Measurements from ENCODE around the gene FJX1. TPM values are rescaled to one million over a fixed set of nuclear protein-coding genes. Genes with fewer than 3 reads are reported as not detected.
A peak's percentile ranks its signal among the peaks of the same experiment; 100 is the strongest.

The FJX1 gene
- total RNA-seq, 1 experiment from 2014 or later: 8.3 TPM

DNA sequence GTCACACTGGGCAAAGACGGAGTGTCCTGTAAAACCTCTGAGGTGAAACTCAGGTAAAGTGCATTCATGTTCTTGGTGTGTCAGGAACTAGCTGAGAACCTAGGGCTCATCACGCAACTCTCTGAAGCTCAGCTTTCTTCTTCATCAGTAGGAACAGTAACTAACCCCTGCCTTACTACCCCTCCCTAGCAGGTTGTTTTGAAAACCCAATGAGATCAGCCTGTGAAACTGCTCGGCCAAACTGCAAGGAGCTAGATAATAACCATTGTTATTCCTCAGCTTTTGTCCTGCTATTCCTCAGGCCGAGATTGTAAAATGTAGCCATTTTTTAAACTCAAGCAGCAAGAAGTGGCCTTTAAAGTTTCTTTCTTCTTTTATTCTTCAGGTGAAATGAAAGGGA lies 9.8 kb upstream of the FJX1 start:
- Mint-ChIP-seq H3K4me3 (no peak overlapping the region), H3K36me3 (no peaks in the 10 kb centered on the region), H3K27ac (no peak overlapping the region), H3K27me3 (ENCODE audit: low read depth) (peaks cover 21% of the 10 kb centered on the region), H3K4me1 (peaks cover 13% of the 10 kb centered on the region), H3K9me3 (no peaks in the 10 kb centered on the region)
- TF ChIP-seq CDX4 (CRISPR knock-in tag; IDR thresholded peaks at IDR 0.05; ENCODE audit: borderline replicate concordance) (no peak), NFE2L1 (CRISPR knock-in tag; IDR thresholded peaks at IDR 0.05) (no peak), NFATC4 (CRISPR knock-in tag; IDR thresholded peaks at IDR 0.05) (no peak), HMGXB4 (CRISPR knock-in tag; IDR thresholded peaks at IDR 0.05) (no peak), NR1H2 (CRISPR knock-in tag; IDR thresholded peaks at IDR 0.05) (no peak), ZNF671 (CRISPR knock-in tag; IDR thresholded peaks at IDR 0.05) (no peak)
- TF ChIP-seq, protein P1, sequence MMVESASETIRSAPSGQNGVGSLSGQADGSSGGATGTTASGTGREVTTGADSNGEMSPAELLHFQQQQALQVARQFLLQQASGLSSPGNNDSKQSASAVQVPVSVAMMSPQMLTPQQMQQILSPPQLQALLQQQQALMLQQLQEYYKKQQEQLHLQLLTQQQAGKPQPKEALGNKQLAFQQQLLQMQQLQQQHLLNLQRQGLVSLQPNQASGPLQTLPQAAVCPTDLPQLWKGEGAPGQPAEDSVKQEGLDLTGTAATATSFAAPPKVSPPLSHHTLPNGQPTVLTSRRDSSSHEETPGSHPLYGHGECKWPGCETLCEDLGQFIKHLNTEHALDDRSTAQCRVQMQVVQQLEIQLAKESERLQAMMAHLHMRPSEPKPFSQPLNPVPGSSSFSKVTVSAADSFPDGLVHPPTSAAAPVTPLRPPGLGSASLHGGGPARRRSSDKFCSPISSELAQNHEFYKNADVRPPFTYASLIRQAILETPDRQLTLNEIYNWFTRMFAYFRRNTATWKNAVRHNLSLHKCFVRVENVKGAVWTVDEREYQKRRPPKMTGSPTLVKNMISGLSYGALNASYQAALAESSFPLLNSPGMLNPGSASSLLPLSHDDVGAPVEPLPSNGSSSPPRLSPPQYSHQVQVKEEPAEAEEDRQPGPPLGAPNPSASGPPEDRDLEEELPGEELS (CRISPR knock-in tag; IDR thresholded peaks at IDR 0.05): no peak
- POLR2A ChIA-PET: no interaction called here
- DNase-seq (ENCODE audit: low spot score) (no peak), ATAC-seq (peak; percentile 60; the same call in 1 of the 2 replicates)
- CTCF ChIA-PET: interaction anchor here (1.0 to 1.4 kb wide), 5 partner anchors 102 to 657 kb away, joined by 3 to 12 read pairs (median 3); no protein-coding TSS in a partner anchor

- Mint-ChIP-seq H3K4me1 (peaks cover 13% of the 10 kb centered on the region), H3K4me3 (no peak overlapping the region), H3K36me3 (no peaks in the 10 kb centered on the region), H3K27ac (no peak overlapping the region), H3K27me3 (ENCODE audit: low read depth) (peaks cover 21% of the 10 kb centered on the region), H3K9me3 (no peaks in the 10 kb centered on the region)
- CTCF ChIA-PET: interaction anchor here (1.2 to 2.9 kb wide), 5 partner anchors 122 to 883 kb away, joined by 3 to 19 read pairs (median 4); no protein-coding TSS in a partner anchor
- ATAC-seq: no peak
- POLR2A ChIA-PET: no interaction called here
- no peak for TF ChIP-seq USF2 (CRISPR knock-in tag; IDR thresholded peaks at IDR 0.05)
- TF ChIP-seq MXD4 (CRISPR knock-in tag; IDR thresholded peaks at IDR 0.05; ENCODE audit: borderline replicate concordance): no peak
- no peak for TF ChIP-seq NR2C2 (CRISPR knock-in tag; IDR thresholded peaks at IDR 0.05)
- TF ChIP-seq, protein P2, sequence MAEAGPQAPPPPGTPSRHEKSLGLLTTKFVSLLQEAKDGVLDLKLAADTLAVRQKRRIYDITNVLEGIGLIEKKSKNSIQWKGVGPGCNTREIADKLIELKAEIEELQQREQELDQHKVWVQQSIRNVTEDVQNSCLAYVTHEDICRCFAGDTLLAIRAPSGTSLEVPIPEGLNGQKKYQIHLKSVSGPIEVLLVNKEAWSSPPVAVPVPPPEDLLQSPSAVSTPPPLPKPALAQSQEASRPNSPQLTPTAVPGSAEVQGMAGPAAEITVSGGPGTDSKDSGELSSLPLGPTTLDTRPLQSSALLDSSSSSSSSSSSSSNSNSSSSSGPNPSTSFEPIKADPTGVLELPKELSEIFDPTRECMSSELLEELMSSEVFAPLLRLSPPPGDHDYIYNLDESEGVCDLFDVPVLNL (CRISPR knock-in tag; IDR thresholded peaks at IDR 0.05; ENCODE audit: borderline replicate concordance, low read depth): no peak
- TF ChIP-seq, protein P3, sequence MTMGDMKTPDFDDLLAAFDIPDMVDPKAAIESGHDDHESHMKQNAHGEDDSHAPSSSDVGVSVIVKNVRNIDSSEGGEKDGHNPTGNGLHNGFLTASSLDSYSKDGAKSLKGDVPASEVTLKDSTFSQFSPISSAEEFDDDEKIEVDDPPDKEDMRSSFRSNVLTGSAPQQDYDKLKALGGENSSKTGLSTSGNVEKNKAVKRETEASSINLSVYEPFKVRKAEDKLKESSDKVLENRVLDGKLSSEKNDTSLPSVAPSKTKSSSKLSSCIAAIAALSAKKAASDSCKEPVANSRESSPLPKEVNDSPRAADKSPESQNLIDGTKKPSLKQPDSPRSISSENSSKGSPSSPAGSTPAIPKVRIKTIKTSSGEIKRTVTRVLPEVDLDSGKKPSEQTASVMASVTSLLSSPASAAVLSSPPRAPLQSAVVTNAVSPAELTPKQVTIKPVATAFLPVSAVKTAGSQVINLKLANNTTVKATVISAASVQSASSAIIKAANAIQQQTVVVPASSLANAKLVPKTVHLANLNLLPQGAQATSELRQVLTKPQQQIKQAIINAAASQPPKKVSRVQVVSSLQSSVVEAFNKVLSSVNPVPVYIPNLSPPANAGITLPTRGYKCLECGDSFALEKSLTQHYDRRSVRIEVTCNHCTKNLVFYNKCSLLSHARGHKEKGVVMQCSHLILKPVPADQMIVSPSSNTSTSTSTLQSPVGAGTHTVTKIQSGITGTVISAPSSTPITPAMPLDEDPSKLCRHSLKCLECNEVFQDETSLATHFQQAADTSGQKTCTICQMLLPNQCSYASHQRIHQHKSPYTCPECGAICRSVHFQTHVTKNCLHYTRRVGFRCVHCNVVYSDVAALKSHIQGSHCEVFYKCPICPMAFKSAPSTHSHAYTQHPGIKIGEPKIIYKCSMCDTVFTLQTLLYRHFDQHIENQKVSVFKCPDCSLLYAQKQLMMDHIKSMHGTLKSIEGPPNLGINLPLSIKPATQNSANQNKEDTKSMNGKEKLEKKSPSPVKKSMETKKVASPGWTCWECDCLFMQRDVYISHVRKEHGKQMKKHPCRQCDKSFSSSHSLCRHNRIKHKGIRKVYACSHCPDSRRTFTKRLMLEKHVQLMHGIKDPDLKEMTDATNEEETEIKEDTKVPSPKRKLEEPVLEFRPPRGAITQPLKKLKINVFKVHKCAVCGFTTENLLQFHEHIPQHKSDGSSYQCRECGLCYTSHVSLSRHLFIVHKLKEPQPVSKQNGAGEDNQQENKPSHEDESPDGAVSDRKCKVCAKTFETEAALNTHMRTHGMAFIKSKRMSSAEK (CRISPR knock-in tag; IDR thresholded peaks at IDR 0.05; ENCODE audit: borderline replicate concordance): no peak
- DNase-seq (ENCODE audit: low spot score): no peak
These were observed 8.6 kb upstream of the FJX1 start for GRCh38 chr11:35609656-35610055.
